ENCODE measurements around the gene GNAI1.

DNA sequence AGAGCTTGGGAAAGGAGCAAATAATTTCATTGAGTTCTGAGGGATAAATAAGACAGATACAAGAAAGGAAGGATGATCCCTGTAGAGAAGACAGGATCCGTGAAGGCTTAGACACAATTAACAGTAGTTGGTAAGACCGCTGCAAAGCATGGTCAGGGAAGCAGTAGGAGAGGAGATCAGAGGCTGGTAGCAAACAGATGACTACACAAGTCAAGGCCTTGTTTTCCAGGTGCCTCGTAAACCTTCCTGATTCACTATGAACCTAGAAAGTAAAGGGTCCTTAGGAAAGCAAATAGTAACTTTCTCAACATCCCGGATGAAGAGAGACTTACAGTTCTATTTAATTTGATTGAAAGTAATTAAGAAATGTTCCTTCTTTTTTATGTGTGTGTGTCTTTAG, 118.6 kb downstream of the GNAI1 start:
- TF ChIP-seq, protein P1, sequence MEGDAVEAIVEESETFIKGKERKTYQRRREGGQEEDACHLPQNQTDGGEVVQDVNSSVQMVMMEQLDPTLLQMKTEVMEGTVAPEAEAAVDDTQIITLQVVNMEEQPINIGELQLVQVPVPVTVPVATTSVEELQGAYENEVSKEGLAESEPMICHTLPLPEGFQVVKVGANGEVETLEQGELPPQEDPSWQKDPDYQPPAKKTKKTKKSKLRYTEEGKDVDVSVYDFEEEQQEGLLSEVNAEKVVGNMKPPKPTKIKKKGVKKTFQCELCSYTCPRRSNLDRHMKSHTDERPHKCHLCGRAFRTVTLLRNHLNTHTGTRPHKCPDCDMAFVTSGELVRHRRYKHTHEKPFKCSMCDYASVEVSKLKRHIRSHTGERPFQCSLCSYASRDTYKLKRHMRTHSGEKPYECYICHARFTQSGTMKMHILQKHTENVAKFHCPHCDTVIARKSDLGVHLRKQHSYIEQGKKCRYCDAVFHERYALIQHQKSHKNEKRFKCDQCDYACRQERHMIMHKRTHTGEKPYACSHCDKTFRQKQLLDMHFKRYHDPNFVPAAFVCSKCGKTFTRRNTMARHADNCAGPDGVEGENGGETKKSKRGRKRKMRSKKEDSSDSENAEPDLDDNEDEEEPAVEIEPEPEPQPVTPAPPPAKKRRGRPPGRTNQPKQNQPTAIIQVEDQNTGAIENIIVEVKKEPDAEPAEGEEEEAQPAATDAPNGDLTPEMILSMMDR (IDR thresholded peaks at IDR 0.05), result no peak
- no peak for TF ChIP-seq POLR2A (IDR thresholded peaks at IDR 0.05)

Data from vagina (tissue), 2 donors.